NCI-H345 (cell line): ENCODE data around the gene ARPC1A.
"Not testable (repeated sequence)": the region's sequence is repeated elsewhere in the genome, so short reads cannot be mapped to it uniquely, and the experiment has no call there.

Experiments used
- DNase-seq: peaks from one replicate; lab custom pipeline; 2025; lab: John Stamatoyannopoulos, UW

ARPC1A gene

GRCh38 chr7:99371376-99371920 is 45.8 kb downstream of the ARPC1A start:
- no peak for DNase-seq

DNA sequence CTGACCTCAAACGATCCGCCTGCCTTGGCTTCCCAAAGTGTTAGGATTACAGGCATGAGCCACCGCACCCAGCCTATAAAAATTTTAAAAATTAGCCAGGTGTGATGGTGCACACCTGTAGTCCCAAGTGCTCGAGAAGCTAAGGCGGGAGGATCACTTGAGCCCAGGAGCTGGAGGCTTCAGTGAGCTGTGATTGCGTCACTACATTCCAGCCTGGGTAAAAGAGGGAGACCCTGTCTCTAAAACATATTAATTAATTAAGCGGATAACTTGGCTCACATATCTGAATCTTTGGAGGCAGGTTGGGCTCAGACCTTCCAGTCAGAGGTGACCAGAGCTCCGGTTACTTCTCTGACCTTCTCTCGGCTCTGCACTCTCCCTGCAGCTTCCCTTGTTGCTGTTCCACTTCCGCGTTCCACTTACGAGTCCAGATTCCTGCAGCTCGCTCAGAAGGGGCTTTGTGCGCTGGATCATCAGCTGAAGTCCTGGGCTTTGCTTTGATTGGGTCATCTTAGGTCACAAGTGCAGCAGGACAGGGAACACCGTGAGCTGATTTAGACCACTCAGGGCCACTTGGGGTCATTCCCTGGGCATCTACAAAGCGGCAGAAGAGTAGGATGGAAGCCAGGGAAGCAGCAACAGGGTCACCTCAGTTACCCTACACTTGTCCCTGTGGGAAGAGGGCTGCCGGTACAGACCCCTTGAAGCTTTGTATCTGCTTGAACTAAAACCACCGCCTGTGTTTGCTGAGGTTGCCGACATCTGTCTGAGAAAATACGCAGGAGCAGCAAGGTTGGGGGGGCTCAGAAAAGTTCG is 46.8 kb downstream of the ARPC1A start:
- DNase-seq = no peak

DNA sequence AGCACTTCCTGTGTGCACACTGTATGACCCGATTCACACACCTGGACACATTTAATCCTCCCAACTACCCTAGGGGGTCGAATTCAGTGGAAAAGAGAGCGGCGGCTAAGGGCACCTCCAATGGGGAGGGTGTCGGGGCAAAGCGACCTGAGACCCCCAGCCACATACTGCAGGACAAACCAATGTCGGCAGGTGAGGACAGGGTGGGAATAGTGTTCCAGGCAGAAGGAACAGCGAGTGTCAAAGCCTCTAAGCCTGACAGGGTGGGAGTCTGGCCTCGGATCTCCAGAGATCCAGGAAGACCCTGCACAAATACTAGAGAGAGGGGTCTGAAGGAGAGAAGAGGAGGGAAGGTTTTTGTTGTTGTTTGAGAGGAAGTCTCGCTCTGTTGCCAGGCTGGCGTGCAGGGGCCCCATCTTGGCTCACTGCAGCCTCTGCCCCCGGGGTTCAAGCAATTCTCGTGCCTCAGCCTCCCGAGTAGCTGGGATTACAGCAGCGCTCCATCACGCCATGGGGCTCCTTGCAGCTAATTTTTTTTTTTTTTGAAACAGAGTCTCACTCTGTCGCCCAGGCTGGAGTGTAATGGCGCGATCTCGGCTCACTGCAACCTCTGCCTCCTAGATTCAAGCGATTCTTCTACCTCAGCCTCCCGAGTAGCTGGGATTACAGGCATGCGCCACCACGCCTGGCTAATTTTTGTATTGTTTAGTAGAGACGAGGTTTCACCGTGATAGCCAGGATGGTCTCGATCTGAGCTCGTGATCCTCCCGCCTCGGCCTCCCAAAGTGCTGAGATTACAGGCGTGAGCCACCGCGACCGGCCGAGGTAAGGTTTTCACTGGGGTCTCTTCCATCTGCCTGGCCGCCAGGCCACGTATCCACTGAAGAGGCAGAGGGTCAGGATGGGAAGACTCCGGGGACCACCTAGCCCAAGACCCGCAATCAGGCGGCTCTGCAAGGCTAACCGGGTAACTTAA is 47.7 kb downstream of the ARPC1A start:
- no peak for DNase-seq

GRCh38 chr7:99374111-99375064 is 48.7 kb downstream of the ARPC1A start, which contains the start of gene ARPC1B:
ARPC1B (plus strand) TSS chr7:99374730; CDS start chr7:99385715, 10,985 bp downstream.
- DNase-seq = peak; percentile 90

DNA sequence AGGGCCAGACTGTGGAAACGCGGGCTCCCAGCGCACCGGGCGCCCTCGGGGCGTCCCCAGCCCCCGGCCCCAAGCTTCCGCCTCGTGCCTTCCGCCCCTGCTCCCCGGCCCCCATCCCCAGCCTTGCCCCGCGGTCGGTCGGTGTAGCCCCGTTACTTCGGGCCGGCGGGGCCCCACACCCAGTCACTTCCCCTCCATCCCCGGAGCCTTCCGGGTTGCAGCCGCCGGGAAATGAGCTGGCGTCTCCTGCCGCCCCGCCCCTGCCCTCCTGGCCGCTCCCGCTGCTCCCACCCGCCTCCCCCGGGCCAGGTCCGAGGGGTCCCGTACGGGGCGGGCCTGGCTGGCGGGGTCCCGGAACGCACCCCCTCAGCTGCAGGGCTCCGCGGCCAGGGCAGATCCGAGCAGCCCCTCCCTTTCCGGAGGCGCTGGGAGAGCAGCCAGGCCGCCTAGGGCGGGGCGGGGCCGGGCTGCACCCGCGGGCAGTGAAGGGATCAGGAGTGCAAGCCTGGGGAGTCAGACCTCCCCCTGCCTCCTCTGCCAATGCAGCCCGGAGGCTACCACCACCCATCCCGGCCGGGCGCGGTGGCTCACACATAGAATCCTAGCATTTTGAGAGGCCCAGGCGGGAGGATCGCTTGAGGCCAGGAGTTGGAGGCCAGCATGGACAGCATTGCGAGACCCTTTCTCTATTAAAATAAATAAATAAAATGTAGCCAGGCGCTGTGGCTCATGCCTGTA is 49.5 kb downstream of the ARPC1A start:
- peak; percentile 76 for DNase-seq

DNA sequence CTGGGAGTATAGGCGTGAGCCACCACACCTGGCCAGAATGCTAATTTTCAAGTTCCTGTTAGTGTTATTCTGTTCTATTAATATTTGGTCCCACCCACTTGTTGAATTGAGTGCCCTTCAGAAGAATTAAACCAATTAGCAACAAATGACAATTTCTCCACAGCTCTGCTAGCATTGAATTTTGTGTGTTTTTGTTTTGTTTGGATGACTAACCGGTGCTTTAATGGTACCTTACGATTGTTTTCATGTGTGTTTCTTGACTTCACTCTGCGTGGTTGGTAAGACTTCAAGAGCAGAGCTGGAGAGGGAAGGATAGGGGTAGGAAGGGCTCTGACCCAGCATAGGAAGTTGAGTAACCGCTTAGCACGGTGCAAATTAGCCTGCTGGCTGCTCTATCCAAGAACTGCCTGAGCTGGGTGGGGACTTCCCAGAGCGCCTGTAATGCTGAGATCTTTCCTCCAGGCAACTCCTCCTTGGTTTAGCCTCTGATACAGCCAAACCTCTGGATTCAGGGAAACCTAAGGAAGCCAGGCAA is 53.4 kb downstream of the ARPC1A start:
- DNase-seq = no peak

DNA sequence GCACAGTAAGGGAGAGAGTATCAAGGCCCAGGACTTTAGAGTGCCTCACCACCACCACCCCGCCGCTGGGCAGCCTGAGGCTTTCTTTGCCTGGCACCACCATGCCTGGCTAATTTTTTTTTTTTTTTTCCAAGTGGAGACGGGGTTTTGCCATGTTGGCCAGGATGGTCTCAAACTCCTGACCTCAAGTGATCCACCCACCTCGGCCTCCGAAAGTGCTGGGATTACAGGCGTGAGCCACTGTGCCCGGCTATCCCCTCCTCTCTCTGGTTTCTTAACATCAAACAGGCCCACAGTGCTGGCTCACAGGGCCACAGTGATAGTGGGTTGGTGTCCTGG is 54.0 kb downstream of the ARPC1A start:
- not testable (repeated sequence) for DNase-seq

- no peak for DNase-seq
Observed at GRCh38 chr7:99380032-99380822, 54.5 kb downstream of the ARPC1A start.

DNA sequence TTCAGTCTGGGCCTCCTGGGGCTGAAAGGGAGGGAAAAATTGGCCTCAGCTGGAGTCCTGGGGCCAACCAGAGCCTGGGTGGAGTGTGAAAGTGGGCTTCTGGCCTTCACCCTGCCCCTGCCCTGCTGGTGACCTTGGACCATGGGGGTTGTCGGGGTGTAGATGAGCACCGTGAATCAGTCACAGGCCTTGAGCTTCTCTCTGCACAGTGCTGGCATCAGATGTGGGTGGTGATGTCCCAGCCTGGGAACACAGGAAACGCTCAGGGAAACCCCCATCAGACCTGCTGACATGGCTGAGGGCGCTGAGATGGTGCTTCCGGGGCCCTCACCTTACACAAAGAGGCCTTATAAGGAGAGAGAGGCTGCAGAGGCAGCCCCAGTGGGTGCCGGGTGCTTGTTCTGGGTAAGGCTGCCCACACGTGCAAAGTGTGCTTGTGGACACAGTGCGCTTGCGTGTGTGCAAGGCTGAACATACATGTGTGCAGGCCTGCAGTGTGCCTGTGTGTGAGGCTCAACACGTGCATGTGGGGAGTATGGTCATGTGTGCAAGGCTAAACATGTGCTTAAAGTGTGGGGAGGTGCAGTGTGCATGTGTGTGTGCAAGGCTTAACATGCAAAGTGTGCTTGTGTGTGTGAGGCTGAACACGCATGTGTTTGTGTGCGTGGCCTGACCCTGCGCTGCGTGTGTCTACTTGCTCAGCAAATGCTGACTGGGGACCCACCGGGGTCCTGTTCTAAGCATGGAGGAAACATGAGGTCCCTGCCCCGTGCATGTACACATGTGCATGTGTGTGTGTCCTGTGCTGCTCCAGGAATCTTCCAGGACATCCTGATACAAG is 55.3 kb downstream of the ARPC1A start:
- no peak for DNase-seq

DNA sequence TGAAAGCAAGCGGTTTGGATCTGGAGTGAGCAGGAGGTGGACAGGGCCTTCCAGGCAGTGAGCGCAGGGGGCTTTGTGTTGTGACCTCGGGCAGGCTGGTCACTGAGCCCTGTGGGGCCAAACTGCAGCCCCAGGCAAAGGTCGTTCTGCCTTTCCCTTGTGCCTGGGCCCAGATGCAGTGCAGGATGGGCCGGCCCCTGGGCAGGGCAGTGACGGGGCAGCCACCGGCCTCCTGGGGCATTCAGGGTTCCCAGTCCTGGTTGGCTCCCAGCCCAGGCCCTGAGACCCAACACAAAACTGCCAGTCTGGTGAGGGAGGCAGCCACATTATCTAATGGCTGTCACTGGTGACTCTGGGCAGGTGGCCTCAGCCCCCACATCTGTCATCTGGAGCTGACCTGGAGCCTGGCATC is 56.0 kb downstream of the ARPC1A start:
- DNase-seq = no peak

- DNase-seq = no peak
Observed at GRCh38 chr7:99383203-99383602, 57.5 kb downstream of the ARPC1A start.

DNA sequence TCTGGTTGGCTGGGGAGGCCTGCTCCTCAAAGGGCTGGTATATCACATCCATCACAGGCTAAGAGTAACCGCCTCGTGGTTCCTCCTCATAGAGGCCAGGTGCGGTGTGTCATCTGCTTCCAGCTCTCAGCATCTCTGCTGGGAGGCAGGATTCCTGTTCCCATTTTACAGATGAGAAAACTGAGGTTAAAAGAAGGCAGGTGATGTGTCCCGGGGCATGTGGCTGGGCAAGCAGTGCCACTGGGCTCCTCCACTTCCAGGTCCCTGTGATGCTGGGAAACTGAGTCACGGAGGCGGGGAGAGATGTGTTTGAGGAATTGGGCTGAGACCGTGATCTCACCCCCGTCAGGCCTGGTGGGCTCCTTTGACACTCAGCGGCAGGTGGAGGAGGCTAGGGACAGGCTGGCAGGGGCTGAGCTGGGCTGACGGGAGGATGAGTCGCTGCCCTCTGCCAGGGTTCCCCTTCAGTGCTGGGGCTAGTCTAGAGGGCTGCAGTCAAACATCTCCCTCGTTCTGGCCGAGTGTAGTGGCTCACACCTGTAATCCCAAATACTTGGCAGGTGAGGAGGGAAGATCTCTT is 58.2 kb downstream of the ARPC1A start:
- DNase-seq = no peak

GRCh38 chr7:99384523-99384922 is 58.8 kb downstream of the ARPC1A start:
- DNase-seq = no peak

GRCh38 chr7:99385564-99385963 is 59.9 kb downstream of the ARPC1A start:
- DNase-seq = no peak

DNA sequence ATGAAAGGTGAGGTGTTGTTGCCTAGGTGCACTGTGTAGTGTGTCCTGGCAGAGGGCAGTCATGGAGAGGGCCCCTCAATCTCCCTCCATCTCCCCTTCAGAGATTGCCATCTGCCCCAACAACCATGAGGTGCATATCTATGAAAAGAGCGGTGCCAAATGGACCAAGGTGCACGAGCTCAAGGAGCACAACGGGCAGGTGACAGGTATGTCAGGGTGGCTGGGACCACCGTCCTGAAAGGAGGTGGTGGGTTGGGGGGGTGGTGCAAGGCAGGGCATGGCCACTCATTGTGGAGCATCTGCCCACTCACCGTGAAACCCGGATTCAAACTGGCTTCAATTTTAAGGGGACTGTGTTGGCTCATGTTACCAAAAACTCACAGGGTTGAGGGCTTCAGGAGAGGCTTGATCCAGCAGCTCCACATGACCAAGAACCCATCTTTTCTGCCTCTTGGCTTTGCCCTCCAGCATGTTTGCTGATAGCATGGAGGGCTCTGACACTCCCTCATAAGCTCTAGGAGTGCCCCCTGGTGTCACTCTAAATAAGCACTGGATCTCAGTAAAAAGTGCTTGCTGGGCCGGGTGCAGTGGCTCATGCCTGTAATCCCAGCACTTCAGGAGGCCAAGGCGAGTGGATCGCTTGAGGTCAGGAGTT is 61.0 kb downstream of the ARPC1A start:
- peak; percentile 7 for DNase-seq

DNA sequence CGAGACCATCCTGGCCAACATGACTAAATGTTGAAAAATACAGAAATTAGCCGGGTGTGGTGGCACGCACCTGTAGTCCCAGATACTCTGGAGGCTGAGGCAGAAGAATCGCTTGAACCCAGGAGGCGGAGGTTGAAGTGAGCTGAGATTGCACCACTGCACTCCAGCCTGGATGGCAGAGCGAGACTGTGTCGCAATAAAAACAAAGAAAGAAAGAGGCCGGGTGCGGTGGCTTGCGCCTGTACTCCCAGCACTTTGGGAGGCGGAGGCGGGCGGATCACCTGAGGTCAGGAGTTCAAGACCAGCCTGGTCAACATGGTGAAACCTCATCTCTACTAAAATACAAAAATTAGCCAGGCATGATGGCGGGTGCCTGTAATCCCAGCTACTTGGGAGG is 61.5 kb downstream of the ARPC1A start:
- DNase-seq = not testable (repeated sequence)

- DNase-seq = no peak
Observed at GRCh38 chr7:99387912-99388311, 62.2 kb downstream of the ARPC1A start.

DNA sequence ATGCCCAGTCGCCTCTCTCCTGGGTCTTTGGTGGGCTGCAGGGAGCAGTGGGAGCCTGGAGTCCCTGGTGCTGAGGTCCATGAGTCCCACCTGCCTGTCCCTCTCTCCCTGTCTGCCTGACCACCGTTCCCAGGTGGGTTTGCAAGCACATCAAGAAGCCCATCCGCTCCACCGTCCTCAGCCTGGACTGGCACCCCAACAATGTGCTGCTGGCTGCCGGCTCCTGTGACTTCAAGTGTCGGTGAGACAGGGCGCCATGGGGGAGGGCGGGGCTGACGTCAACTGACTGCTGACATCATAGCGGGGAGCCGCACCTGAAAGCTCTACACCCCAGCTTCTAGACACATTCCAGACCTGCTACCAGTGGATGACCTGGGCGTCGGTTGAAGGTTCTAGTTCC is 64.1 kb downstream of the ARPC1A start:
- DNase-seq = no peak
